Upper lobe of left lung (tissue), 4 donors: ENCODE measurements around the gene SENP8.
A peak's percentile ranks its signal among the peaks of the same experiment; 100 is the strongest.

ENCODE experiments used
- POLR2A ChIP-seq, 4 donors: fragments of 450-650 bp; IDR thresholded peaks; one replicate each; pipeline ENCODE4 v1.5.1; 2016 to 2017; ENCODE audit warnings: antibody characterized with exemption in 4 of 4, mild to moderate bottlenecking in 2 of 4
- TF ChIP-seq, protein P1 (sequence below), 6 experiments: fragments of 450-650 bp in 4 of 6; fragments of 200-600 bp in 2 of 6; sonication (generic) in 2 of 6; IDR thresholded peaks; one replicate each; pipeline ENCODE4 v1.5.1; 2016 to 2019; ENCODE audit warnings: antibody characterized with exemption in 6 of 6

DNA sequence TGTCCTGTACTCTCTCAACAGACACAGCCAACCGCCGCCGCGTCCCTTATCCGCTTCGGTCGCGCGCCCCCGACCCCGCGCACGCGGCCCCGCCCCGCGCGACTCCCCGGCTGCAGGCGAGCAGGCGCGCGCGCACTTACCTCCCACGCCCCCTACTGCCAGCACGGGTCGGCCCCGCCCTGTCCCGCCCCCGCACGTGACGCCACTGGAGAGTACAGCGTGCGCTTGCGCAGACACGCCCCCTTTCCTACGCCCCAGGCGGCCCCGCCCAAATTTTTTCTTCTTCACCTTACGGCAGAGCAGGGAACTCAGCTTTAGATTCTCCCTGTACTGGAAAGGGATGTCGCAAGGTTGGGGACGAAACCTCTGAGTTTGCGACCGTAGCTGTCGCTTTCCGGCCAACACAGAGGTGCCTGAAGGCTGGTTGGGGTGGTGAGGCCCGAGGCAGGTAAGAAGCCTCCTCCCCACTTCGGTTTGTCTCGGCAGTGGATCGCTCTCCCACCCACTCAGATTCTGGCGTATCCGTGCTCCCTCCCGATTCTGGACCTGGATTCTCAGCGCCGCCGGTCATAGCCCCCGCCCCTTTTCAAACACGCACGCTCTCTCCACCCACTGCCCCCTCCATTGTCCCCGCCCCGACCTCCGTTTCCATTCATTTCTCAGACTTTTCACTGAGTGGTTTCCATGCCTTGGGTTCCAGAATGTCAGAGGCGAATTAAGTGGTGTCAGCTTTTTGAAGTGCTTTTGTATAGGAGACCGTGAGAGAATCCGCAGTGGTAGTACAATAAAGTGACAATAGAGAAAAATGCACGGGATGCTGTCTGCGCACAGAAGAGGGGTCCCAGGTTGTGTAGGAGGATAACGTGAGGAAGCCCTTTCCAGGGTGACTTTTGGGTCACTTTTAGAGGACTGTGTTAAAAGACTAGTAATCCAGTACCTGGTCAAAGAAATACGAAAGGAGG is at the start of gene SENP8, which contains the start of gene MYO9A:
- TF ChIP-seq, protein P1, sequence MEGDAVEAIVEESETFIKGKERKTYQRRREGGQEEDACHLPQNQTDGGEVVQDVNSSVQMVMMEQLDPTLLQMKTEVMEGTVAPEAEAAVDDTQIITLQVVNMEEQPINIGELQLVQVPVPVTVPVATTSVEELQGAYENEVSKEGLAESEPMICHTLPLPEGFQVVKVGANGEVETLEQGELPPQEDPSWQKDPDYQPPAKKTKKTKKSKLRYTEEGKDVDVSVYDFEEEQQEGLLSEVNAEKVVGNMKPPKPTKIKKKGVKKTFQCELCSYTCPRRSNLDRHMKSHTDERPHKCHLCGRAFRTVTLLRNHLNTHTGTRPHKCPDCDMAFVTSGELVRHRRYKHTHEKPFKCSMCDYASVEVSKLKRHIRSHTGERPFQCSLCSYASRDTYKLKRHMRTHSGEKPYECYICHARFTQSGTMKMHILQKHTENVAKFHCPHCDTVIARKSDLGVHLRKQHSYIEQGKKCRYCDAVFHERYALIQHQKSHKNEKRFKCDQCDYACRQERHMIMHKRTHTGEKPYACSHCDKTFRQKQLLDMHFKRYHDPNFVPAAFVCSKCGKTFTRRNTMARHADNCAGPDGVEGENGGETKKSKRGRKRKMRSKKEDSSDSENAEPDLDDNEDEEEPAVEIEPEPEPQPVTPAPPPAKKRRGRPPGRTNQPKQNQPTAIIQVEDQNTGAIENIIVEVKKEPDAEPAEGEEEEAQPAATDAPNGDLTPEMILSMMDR (IDR thresholded peaks at IDR 0.05): peak in 2 of 6 experiments; percentile 35 to 45
- TF ChIP-seq POLR2A (IDR thresholded peaks at IDR 0.05): peak in 2 of 4 donors; percentile 44 to 60
